Bronchial smooth muscle cell (primary cell): ENCODE data around the gene ABHD15. TPM values are rescaled to one million over a fixed set of nuclear protein-coding genes. Genes with fewer than 3 reads are reported as not detected.

Source experiments
- total RNA-seq: library from RNA; depleted of rRNA; stranded (reverse); fragments of >200 nt; gene quantifications from 2 replicates; pipeline ENCODE4 v1.2.1, GENCODE V29; 2014

ABHD15 gene
- 7.7 and 8.2 TPM in 2 replicates for total RNA-seq

GRCh38 chr17:29566473-29567303 is at the start of gene ABHD15:
Gene ABHD15, minus strand, starts transcription at chr17:29567037. Its CDS starts 71 bp downstream, at chr17:29566966.

GRCh38 chr17:29592850-29593551 is 26.2 kb upstream of the ABHD15 start, which contains the start of gene ANKRD13B:
Gene ANKRD13B, plus strand, starts transcription at chr17:29593132. Its CDS starts 490 bp downstream, at chr17:29593622.

GRCh38 chr17:29589524-29590410 is 22.9 kb upstream of the ABHD15 start, which contains the start of gene GIT1:
Gene GIT1, minus strand, starts transcription at chr17:29589648. Its CDS starts 270 bp downstream, at chr17:29589378.

GRCh38 chr17:29568331-29569244 is 1.8 kb upstream of the ABHD15 start, which contains the start of gene TP53I13:
Gene TP53I13, plus strand, starts transcription at chr17:29568701. Its CDS starts 58 bp downstream, at chr17:29568759.

Other genes with a start within 250 kb of the ABHD15 start
- gene TAOK1, start 176.7 kb downstream of the ABHD15 start, total RNA-seq, result 34.0 and 38.3 TPM in 2 replicates
- gene TP53I13, start 1.7 kb upstream of the ABHD15 start, total RNA-seq, result 25.4 and 35.0 TPM in 2 replicates
- gene GIT1, start 22.6 kb upstream of the ABHD15 start, total RNA-seq, result 14.3 and 22.7 TPM in 2 replicates
- gene ANKRD13B, start 26.1 kb upstream of the ABHD15 start, total RNA-seq, result 5.2 and 10.9 TPM in 2 replicates
- gene CORO6, start 55.9 kb upstream of the ABHD15 start, total RNA-seq, result 9.6 and 10.2 TPM in 2 replicates